GM21723 (cell line): ENCODE data around the gene CHRNB2.
A peak's percentile ranks its signal among the peaks of the same experiment; 100 is the strongest.

Experiments used
- ATAC-seq: cut with Tn5 transposase; IDR thresholded peaks from one replicate; pipeline ENCODE4 v1.9.1; 2021; ENCODE audit warnings: mild to moderate bottlenecking, moderate library complexity; ENCODE audit not compliant: unreplicated experiment

CHRNB2 gene

DNA sequence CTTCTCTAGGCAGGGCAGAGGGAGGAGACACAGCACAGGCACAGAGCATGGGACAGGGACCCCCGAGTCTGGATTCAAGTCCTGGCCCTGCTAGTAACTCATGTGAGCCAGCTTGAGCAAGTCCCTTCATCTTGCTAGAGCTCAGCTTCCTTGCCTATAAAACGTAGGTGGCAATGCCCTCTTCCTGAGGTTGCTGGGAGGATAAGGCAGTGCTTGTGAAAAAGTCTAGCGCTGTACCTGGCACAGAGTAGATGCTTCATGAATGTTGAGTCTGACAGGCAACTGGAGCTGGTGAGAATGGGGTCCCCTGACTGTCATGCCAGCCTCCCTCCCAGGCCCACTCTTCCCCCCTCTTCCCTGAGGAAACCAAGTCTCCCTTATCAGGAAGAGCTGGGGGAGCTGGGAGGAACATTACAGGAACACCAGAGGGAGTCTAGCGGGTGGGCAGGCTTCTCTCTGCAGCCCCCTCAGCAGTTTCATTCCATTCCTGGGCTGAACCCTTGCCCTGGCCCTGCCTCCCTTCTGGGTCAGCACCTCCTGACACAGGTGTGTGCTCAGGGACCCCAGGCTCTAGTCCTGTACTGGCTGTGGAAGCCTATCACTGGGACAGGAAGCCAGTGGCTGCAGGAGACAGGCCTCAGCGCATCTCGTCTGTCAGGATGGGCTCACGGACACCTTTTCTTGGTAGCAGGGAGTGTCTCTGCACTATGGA, 9.9 kb downstream of the CHRNB2 start:
- no peak for ATAC-seq

DNA sequence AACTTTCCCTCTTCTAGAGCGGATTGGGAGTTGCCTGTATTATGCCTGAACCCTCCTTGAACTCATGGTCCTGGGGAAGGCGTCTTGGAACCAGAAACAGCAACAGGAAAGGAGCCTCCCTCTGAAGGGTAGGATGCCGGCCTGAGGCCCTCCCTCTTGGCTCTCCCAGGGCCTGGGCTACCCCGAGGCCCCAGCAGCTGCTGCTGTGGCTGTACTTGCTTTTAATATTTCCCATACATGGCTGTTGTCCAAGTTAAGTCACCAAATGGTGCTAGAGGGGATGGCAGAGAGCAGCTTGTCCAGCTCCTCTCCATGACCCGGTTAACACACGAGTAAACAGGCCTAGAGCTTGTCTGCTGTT, 10.5 kb downstream of the CHRNB2 start:
- ATAC-seq = no peak

GRCh38 chr1:154579374-154579773, 11.8 kb downstream of the CHRNB2 start:
- ATAC-seq = no peak

GRCh38 chr1:154581766-154582165, 14.2 kb downstream of the CHRNB2 start:
- ATAC-seq = no peak

DNA sequence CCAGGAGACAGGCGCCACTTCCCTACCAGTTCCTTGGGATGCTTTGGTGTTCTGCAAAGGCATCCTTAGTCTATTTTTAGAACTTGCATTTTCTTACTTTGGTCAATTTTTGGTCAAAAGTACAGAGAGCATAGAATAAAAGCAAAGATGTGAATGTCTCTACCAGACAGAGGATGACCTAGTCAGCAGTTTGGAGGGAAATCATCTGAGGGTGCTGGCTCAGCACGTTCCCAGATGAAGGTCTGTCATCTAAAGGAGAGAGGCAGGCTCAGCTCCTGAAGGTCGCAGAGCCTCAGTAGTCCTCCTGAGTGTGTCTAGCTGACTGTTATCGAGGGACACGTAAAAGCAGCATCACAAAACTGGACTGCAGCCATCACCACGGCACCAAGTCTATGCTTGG, 15.3 kb downstream of the CHRNB2 start:
- ATAC-seq = no peak

GRCh38 chr1:154583773-154584172, 16.2 kb downstream of the CHRNB2 start:
- ATAC-seq = no peak

DNA sequence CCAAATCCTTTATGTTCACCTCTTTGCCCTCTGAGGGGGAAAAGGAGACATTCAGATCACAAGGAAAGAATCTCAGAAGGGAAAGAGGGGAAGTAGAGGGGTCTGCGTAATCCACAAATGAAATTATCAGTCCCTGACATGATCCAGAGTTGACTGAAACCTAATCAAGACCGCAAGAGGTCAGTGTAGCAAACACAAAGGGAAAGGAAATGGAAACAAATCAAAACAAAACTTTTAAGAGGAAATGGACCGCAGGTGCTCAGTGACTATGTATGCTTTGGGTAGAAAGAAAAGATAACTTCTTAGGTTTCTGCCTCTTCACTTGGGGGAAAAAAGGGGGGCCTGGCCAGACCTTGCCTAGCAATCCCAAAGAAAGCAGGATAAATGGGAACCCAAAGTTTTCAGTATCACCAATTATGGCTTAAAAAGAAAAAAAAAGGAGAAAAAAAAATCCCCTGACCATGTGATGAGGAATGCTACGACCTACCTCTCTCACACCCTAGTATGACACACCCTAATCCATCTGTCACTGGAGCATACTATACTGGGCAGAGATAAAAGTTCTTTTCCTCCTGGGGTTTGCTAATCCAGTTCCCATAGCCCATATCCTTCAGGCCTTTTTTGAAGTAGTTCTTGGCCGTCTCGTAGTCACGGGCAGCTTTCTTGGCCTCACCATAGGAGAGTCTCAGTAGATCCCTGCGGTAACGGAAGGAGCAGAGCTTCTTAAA, 16.9 kb downstream of the CHRNB2 start:
- no peak for ATAC-seq

DNA sequence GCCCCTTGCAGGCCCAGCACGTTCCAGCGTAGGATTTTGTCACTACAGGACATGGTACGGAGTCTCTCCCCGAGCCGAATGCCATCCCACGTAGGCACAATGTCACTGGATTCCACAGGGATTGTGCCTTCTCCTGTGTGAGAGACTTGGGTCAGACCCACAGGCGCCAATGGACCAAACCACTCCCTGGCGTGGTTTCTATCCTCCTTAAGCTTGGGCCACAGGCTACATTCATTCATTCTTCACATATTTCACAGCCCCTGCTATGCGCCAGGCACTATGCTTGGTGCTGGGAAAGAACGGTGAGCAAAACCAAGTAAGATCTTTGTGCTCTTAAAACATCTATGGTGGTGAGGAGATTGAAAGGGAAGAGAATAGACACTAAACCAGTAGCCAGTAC, 18.7 kb downstream of the CHRNB2 start:
- ATAC-seq = no peak

GRCh38 chr1:154586641-154587040, 19.1 kb downstream of the CHRNB2 start:
- no peak for ATAC-seq

DNA sequence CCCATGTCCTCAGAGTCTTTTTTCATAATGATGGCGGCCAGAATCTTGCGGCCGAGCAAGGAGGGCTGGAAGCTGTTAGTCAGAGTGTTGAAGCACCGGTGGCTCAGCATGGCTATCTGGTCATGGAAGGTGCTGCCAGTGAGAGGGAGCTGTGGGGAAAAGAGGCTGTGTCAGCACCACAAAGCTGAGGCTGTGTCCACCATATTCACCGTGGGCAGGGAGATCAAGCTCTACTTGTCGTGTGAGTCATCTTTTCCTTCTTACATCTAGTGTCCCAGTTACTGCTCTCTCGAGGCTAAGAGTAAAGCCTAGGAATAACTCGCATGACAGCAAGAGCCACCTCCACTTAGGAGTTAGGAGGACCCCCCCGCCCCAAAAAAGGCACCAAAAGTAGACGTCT, 22.2 kb downstream of the CHRNB2 start:
- ATAC-seq = no peak

GRCh38 chr1:154590756-154591155, 23.2 kb downstream of the CHRNB2 start:
- no peak for ATAC-seq

GRCh38 chr1:154591206-154591605, 23.6 kb downstream of the CHRNB2 start:
- no peak for ATAC-seq

DNA sequence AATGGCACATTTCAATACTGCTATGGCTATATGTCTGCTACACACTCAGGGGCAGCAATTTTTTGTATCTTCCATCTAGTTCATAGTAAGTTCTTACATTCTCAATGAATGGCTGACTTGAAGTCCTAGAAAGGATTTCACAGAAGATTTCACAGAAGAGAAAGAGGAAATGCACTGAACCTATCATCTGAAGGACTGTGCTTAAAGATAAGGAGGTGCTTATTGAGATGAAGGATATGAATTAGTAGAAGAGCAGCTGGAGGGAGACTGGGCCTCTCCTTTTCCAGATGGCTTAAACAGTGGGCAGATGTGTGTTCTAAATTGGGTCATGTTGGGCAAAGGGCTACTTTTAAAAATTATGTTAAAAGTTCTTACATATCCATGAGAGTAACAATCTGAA, 25.8 kb downstream of the CHRNB2 start:
- no peak for ATAC-seq

DNA sequence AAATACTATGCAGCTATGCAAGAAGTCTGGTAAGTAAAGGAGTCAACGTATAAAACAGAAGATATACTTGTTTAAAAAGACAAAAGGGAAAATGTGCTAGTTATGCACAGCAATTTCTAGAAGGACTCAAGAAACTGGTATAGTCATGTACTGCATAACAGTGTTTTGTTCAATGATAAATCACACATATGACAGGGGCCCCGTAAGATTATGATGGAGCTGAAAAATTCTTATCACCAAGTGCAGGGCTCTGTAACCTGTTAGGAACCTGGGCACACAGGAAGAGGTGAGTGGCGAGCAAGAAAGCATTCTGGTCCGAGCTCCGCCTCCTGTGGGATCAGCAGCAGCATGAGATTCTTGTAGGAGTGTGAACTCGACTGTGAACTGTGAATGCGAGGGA, 27.2 kb downstream of the CHRNB2 start:
- ATAC-seq = no peak

GRCh38 chr1:154595621-154596020, 28.0 kb downstream of the CHRNB2 start:
- no peak for ATAC-seq

DNA sequence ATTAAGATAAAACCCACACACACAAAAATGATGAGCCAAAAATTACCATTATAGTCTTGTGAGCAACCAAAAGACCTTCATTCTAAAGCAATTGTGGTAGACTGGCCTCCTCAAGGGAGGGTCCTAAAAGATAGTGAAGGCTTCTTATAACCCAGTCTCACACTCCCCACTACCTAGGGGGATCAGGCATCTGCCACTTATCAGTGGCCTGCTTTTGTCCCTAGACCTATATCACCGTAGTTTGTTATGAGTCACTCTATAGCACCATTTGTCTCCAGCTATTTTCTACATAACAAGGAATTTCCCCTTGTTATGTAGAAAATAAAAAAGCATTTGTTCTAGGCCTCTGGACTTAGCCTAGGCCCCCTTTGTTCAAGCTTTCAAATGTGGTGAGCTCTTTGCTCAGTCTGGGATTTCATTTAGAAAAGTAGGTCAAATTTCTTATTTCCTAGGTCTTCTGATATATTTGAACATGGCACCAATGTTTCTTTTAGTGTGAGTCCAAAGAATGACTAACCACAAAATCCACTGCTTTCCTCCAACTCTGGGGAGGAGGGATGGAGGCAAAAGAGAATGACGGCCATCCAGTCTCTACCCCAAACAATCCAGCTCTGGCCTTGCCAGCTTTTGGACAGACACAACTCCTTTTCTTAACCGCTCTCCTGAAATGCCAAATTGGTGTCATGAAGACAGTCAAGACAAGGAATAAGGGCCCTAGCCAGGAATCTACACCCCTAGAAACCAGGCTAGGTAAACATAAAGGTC, 31.5 kb downstream of the CHRNB2 start:
- ATAC-seq = no peak

- ATAC-seq = no peak
Measured at GRCh38 chr1:154599658-154600057, 32.1 kb downstream of the CHRNB2 start.

- no peak for ATAC-seq
Measured at GRCh38 chr1:154603317-154603716, 35.7 kb downstream of the CHRNB2 start.

GRCh38 chr1:154605534-154605933, 38.0 kb downstream of the CHRNB2 start:
- no peak for ATAC-seq

- no peak for ATAC-seq
Measured at GRCh38 chr1:154607106-154607608, 39.6 kb downstream of the CHRNB2 start.

DNA sequence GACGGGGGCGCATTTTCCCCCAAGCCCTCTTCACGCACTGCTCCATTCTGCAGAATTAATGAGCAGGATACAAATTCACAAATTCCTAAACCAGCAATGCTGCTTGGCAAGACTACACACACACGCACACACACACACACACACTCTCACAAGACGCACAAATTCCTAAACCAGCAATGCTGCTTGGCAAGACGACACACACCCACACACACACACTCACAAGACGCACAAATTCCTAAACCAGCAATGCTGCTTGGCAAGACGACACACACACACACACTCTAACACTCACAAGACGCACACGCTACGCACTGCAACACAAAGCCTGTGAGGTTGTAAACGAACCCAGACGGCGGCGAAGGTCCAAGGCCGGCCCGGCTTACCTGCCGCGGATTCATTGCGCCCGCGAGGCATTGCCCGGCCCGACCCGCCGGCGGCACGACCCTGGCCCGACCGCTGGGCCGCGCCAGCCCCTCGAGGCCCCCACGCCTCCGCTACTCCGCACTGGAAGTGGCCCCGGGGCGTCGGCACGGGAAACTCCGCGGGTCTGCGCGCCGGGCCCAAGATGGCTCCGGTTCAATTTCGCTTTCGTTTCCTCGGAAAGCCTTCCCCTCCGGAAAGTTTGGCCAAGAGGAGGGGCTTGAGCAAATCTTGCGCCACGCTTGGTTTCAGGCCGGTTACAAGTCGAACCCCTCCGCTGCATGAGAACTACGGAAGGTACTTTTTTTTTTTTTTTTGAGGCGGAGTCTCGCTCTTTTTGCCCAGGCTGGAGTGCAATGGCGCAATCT, 40.2 kb downstream of the CHRNB2 start, which contains the start of gene ADAR:
Gene ADAR, minus strand, starts transcription at position 578 of the 788 bp plus-strand sequence. Its CDS starts 180 bp downstream, at position 398.
- peak; percentile 75 for ATAC-seq
